Measurements from ENCODE around the gene KCNC1. TPM values are rescaled to one million over a fixed set of nuclear protein-coding genes. Genes with fewer than 3 reads are reported as not detected.

The KCNC1 gene
- total RNA-seq, 4 donors from 2014 or later, result 0.27 to 0.77 TPM; not detected in 2

- H3K36me3 ChIP-seq, result no peaks in the 10 kb centered on the region
- peaks cover 0 to 11% (median 0%) of the 10 kb centered on the region in 3 donors for H3K9me3 ChIP-seq
- 90 to 93% methylated on average over 2 to 3 of the region's 7 CpGs for WGBS, 2 donors (ENCODE audit: low coverage in 1 of 2)
- H3K27ac ChIP-seq, result no peak overlapping the region
- H3K27me3 ChIP-seq, result no peaks in the 10 kb centered on the region
- no peak for TF ChIP-seq POLR2A (IDR thresholded peaks at IDR 0.05)
- no peak for TF ChIP-seq EP300 (IDR thresholded peaks at IDR 0.05)
- no peak for TF ChIP-seq POLR2AphosphoS5 (IDR thresholded peaks at IDR 0.05)
- TF ChIP-seq CTCF (IDR thresholded peaks at IDR 0.05), result no peak
- no peak overlapping the region for H3K4me3 ChIP-seq
- ATAC-seq, result no peak
- H3K4me1 ChIP-seq, result no peaks in the 10 kb centered on the region
These were observed 28.7 kb downstream of the KCNC1 start for GRCh38 chr11:17763244-17763643.

- Histone ChIP-seq H3K27me3 (no peaks in the 10 kb centered on the region), H3K27ac (no peak overlapping the region), H3K4me3 (no peak overlapping the region), H3K9me3 (peaks cover 0 to 6% (median 0%) of the 10 kb centered on the region in 3 donors), H3K36me3 (no peaks in the 10 kb centered on the region), H3K4me1 (no peaks in the 10 kb centered on the region)
- TF ChIP-seq POLR2A (IDR thresholded peaks at IDR 0.05), result no peak
- no peak for TF ChIP-seq EP300 (IDR thresholded peaks at IDR 0.05)
- TF ChIP-seq CTCF (IDR thresholded peaks at IDR 0.05), result no peak
- TF ChIP-seq POLR2AphosphoS5 (IDR thresholded peaks at IDR 0.05), result no peak
- ATAC-seq, result no peak
- WGBS, 2 donors (ENCODE audit: low coverage in 1 of 2), result 0 to 51% methylated on average over 1 to 3 of the region's 3 CpGs
These were observed 29.1 kb downstream of the KCNC1 start for GRCh38 chr11:17763703-17764102.

- H3K27ac ChIP-seq, result no peak overlapping the region
- H3K27me3 ChIP-seq, result no peaks in the 10 kb centered on the region
These were observed 30.1 kb downstream of the KCNC1 start for GRCh38 chr11:17764446-17765218.

GRCh38 chr11:17765356-17766072 lies 30.9 kb downstream of the KCNC1 start:
- H3K36me3 ChIP-seq, result no peaks in the 10 kb centered on the region
- H3K9me3 ChIP-seq, result no peaks in the 10 kb centered on the region
- H3K27me3 ChIP-seq, result no peaks in the 10 kb centered on the region
- no peak for ATAC-seq
- H3K4me1 ChIP-seq, result no peaks in the 10 kb centered on the region
- H3K27ac ChIP-seq, result no peak overlapping the region
- 60 to 80% methylated on average over 4 to 9 of the region's 13 CpGs for WGBS, 2 donors (ENCODE audit: low coverage in 1 of 2)
- H3K4me3 ChIP-seq, result no peak overlapping the region
- TF ChIP-seq POLR2A (IDR thresholded peaks at IDR 0.05), result no peak

More at GRCh38 chr11:17764446-17765218, 30.1 kb downstream of the KCNC1 start:
- Histone ChIP-seq H3K36me3 (no peaks in the 10 kb centered on the region), H3K4me1 (no peaks in the 10 kb centered on the region), H3K9me3 (no peaks in the 10 kb centered on the region), H3K4me3 (no peak overlapping the region)
- WGBS, 2 donors (ENCODE audit: low coverage in 1 of 2), result 81 to 100% methylated on average over 1 to 3 of the region's 19 CpGs
- ATAC-seq, result no peak
- no peak for TF ChIP-seq EP300 (IDR thresholded peaks at IDR 0.05)

- WGBS, 2 donors (ENCODE audit: low coverage in 1 of 2), result 80 to 90% methylated on average over 1 to 8 of the region's 8 CpGs
- Histone ChIP-seq H3K36me3 (no peaks in the 10 kb centered on the region), H3K9me3 (no peaks in the 10 kb centered on the region), H3K4me3 (no peak overlapping the region), H3K27me3 (no peaks in the 10 kb centered on the region), H3K27ac (no peak overlapping the region), H3K4me1 (no peaks in the 10 kb centered on the region)
- no peak for ATAC-seq
- TF ChIP-seq POLR2AphosphoS5 (IDR thresholded peaks at IDR 0.05) (no peak), POLR2A (IDR thresholded peaks at IDR 0.05) (no peak), CTCF (IDR thresholded peaks at IDR 0.05) (no peak), EP300 (IDR thresholded peaks at IDR 0.05) (no peak)
These were observed 31.4 kb downstream of the KCNC1 start for GRCh38 chr11:17766073-17766359.

GRCh38 chr11:17766590-17766989 lies 32.0 kb downstream of the KCNC1 start:
- Histone ChIP-seq H3K4me1 (no peaks in the 10 kb centered on the region), H3K9me3 (no peaks in the 10 kb centered on the region), H3K27ac (no peak overlapping the region), H3K27me3 (no peaks in the 10 kb centered on the region), H3K4me3 (no peak overlapping the region), H3K36me3 (no peaks in the 10 kb centered on the region)
- WGBS, 2 donors (ENCODE audit: low coverage in 1 of 2), result 67 to 100% methylated on average over 1 to 2 of the region's 5 CpGs
- ATAC-seq, result no peak
- TF ChIP-seq EP300 (IDR thresholded peaks at IDR 0.05), result no peak
- TF ChIP-seq CTCF (IDR thresholded peaks at IDR 0.05), result no peak
- TF ChIP-seq POLR2AphosphoS5 (IDR thresholded peaks at IDR 0.05), result no peak
- TF ChIP-seq POLR2A (IDR thresholded peaks at IDR 0.05), result no peak
